Ectodermal cell (in vitro differentiated cells): Measurements from ENCODE around the gene INPP5F.

Source experiments
- H3K27ac ChIP-seq: 2 replicates; pipeline ENCODE4 v1.7.0; 2013; ENCODE audit warnings: mild to moderate bottlenecking, low read depth, low read length; ENCODE audit not compliant: insufficient read depth, poor library complexity, severe bottlenecking
- H3K27me3 ChIP-seq: 2 replicates; pipeline ENCODE4 v1.7.0; 2013; ENCODE audit warnings: mild to moderate bottlenecking, low read length; ENCODE audit not compliant: insufficient read depth, control insufficient read depth, poor library complexity, severe bottlenecking
- H3K36me3 ChIP-seq: one replicate; pipeline ENCODE4 v1.7.0; 2013; ENCODE audit warnings: low read length; ENCODE audit not compliant: control insufficient read depth, insufficient read depth
- H3K4me1 ChIP-seq: one replicate; pipeline ENCODE4 v1.7.0; 2013; ENCODE audit warnings: low read length; ENCODE audit not compliant: control insufficient read depth, insufficient read depth
- H3K4me3 ChIP-seq: 2 replicates; pipeline ENCODE4 v1.7.0; 2013; ENCODE audit warnings: low read depth, low read length, control low read depth; ENCODE audit not compliant: insufficient read depth
- H3K9me3 ChIP-seq: 2 replicates; pipeline ENCODE4 v1.7.0; 2013; ENCODE audit warnings: mild to moderate bottlenecking, low read length, moderate library complexity; ENCODE audit not compliant: control insufficient read depth
- WGBS, 2 experiments: methylation state at CpG; one replicate each; pipeline ENCODE4 v1.1.7; 2013; ENCODE audit warnings: missing lambda C conversion rate in 2 of 2; 5-methylcytosine and 5-hydroxymethylcytosine counted together

The INPP5F gene

DNA sequence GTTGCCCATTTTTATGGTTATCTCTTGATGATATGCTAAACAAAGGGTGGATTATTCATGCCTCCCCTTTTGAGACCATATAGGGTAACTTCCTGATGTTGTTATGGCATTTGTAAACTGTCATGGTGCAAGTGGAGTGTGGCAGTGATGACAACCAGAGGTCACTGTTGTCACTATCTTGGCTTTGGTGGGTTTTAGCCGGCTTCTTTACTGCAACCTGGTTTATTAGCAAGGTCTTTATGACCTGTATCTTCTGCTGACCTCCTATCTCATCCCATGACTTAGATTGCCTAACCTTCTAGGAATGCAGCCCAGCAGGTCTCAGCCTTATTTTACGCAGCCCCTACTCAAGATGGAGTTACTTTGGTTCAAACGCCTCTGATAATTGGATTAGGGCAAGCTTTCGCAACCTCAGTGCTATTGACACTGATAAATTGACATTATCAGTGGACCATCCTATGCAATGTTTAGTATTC, 37.8 kb upstream of the INPP5F start:
- WGBS, 2 experiments = 41 to 46% methylated on average over 4 of the region's 4 CpGs
- Histone ChIP-seq H3K9me3 (no peaks in the 10 kb centered on the region), H3K4me1 (peaks cover 20% of the 10 kb centered on the region), H3K27ac (no peak overlapping the region), H3K4me3 (no peak overlapping the region), H3K27me3 (no peaks in the 10 kb centered on the region), H3K36me3 (no peaks in the 10 kb centered on the region)

DNA sequence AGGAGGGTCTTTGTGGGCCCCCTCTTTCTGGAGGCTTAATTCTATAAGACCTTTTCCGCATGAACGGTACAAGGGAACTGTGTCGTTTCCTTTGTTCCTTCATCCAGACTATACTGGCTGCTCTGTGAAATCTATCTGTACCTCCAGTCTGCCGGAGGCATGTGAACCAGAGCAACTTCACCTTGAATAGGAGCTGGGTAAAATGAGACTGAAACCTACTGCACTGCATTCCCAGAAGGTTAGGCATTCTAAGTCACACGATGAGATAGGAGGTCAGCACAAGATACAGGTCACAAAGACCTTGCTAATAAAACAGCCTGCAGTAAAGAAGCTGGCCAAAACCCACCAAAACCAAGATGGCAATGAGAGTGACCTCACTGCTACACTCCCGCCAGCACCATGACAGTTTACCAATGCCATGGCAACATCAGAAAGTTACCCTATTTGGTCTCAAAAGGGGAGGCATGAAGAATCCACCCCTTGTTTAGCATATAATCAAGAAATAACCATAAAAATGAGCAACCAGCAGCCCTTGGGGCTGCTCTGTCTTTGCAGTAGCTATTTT, 36.8 kb upstream of the INPP5F start:
- H3K36me3 ChIP-seq = no peaks in the 10 kb centered on the region
- H3K27me3 ChIP-seq = no peaks in the 10 kb centered on the region
- H3K4me3 ChIP-seq = no peak overlapping the region
- no peak overlapping the region for H3K27ac ChIP-seq
- peaks cover 20% of the 10 kb centered on the region for H3K4me1 ChIP-seq
- H3K9me3 ChIP-seq = no peaks in the 10 kb centered on the region
- WGBS, 2 experiments = 82 to 84% methylated on average over 6 of the region's 6 CpGs

DNA sequence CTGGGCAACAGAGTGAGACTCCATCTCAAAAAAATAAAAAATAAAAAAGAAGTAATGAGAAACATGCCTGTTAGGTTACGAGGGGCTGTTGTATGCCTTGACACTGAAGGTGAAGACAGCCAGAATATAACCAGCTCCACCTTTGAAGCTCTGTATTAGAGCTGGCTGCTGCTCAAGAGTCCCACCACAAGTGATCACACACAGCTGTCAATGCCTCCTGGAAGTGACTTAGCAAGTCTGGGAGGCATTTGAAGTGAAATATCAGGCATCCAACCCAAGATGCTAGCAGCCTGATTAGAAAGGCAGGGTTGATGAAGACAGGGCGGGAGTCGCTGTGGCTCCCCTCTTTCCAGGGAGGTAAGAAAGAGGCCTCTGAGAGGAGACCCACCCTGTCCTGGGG, 34.1 kb upstream of the INPP5F start:
- no peak overlapping the region for H3K27ac ChIP-seq
- 95% methylated on average over 3 of the region's 3 CpGs for WGBS, 2 experiments
- no peaks in the 10 kb centered on the region for H3K36me3 ChIP-seq
- peaks cover 20% of the 10 kb centered on the region for H3K4me1 ChIP-seq
- no peak overlapping the region for H3K4me3 ChIP-seq
- no peaks in the 10 kb centered on the region for H3K27me3 ChIP-seq
- no peaks in the 10 kb centered on the region for H3K9me3 ChIP-seq

DNA sequence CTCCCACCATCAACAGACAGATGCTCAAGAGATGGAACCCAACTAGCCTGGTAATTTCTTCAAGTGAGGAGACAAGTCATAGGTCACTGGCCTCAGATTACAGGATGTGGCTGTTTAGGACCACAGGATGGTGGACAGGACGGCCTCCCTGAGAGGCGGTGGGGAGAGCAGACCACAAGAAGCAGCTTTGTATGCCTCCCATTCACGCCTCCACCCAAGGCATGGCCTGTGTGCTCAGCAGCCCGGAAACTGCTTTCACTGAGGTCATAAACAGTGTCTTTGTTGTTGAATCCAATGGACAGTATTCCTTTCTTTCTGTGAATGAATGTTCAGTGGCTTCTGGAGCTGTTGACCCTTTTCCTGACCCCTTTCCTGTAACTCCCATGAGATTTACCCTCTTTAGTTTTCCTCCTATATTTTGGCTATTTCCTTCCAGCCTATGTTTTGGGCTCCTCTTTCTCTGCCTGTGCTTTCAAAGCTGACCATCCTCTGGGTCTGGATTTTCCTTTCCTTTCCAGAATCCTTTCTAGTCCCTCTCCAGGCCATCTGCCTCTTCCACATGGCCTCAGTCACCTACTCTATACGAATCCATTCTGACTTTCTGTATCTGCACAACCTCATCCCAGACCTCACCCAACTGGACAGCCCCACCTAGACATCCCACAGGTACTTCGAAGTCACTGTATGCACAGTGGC, 32.4 kb upstream of the INPP5F start:
- no peaks in the 10 kb centered on the region for H3K9me3 ChIP-seq
- 89 to 92% methylated on average over 6 of the region's 6 CpGs for WGBS, 2 experiments
- H3K27me3 ChIP-seq = no peaks in the 10 kb centered on the region
- no peaks in the 10 kb centered on the region for H3K36me3 ChIP-seq
- H3K4me1 ChIP-seq = peaks cover 7% of the 10 kb centered on the region
- H3K4me3 ChIP-seq = no peak overlapping the region
- no peak overlapping the region for H3K27ac ChIP-seq

DNA sequence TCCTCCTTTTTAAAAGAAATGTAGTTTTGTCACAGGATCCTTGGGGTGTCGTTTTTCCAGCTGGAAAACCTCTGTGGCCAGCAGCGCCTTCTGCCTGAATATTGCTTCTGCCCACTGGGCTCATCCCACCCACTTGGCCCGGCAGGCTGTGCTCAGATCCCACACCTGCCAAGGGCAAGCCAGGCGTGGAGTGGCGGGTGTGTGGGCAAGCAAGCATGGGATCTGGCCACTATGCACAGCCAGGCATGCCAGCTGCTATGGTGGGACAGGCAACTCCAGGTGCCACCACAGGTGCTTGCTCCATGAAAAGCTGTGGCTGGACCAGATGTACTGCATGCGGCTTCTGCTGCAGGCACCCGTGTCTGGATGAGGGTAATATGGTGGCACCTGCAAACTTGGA, 31.2 kb upstream of the INPP5F start:
- Histone ChIP-seq H3K36me3 (no peaks in the 10 kb centered on the region), H3K27ac (no peak overlapping the region), H3K9me3 (no peaks in the 10 kb centered on the region), H3K4me3 (no peak overlapping the region), H3K27me3 (no peaks in the 10 kb centered on the region), H3K4me1 (no peaks in the 10 kb centered on the region)
- WGBS, 2 experiments = 93 to 95% methylated on average over 7 of the region's 7 CpGs

DNA sequence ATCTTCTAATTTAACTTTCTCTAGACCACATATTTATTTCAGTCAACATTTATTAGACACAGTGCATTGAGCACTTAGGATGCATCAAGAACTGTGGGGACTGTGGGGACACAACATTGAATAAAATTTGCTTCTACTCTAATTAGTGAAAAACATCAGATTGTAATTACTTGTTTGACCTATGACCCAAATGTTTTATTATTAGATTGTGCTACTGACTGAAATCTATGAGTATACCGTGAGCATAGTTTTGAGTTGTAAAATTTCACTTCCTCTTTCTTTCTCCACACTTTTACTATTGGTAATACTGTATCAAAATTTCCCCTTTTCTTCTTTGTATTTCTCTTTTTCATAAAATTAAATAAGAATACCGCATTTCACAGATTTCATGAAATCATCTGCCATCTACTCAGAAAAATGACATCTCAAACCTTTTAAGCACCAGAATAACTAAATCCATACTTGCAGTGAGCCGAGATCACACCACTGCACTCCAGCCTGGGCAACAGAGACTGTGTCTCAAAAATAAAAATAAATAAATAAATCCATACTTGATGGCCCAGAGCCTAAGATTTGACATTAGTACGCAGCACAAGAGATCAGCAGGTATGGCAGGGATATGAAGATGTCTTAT, 25.4 kb upstream of the INPP5F start:
- 94% methylated on average over 3 to 4 of the region's 4 CpGs for WGBS, 2 experiments
- Histone ChIP-seq H3K4me3 (no peak overlapping the region), H3K36me3 (no peaks in the 10 kb centered on the region), H3K9me3 (no peaks in the 10 kb centered on the region), H3K27me3 (no peaks in the 10 kb centered on the region), H3K4me1 (no peaks in the 10 kb centered on the region), H3K27ac (no peak overlapping the region)

DNA sequence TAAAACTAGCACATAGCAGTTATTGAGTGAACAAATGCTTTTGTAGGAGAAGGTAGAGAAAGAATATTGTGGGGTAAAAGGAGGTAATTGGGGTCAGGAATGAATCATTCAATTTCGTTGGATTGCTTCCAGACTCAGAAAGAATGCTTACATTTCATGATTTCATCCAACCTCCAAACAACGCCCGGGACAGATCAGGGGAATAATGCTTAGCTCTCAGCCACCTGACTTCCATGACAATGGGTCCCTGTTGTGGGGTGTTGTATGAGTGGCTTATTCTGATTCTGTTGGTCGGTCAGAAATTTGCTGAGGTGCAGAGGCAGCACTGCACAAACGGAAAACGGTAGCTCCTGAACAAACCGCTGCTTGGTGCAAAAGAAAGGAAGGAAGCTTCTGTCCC, 24.0 kb upstream of the INPP5F start:
- no peaks in the 10 kb centered on the region for H3K4me1 ChIP-seq
- WGBS, 2 experiments = 57 to 60% methylated on average over 6 to 7 of the region's 7 CpGs
- no peak overlapping the region for H3K27ac ChIP-seq
- no peaks in the 10 kb centered on the region for H3K9me3 ChIP-seq
- H3K27me3 ChIP-seq = no peaks in the 10 kb centered on the region
- H3K4me3 ChIP-seq = no peak overlapping the region
- no peaks in the 10 kb centered on the region for H3K36me3 ChIP-seq

DNA sequence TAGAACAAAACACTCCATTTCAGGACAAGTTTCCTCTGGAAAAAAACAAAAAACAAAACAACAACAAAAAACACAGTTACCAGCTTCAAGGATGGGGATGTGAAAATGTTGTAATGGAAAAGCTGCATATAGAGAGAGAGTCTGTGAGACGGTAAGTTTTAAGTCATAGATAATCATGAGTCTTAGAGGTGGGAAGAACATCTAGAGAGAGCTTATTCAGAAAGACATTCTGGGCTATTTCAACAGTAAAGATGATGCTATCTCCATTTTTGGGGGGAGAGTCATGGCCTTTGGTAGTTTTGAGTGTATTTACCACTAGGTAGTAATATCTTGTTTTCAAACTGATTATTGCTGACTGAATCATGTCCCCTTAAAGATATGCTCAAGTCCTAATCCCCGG, 23.3 kb upstream of the INPP5F start:
- no peaks in the 10 kb centered on the region for H3K9me3 ChIP-seq
- 94 to 98% methylated on average over 2 of the region's 2 CpGs for WGBS, 2 experiments
- no peak overlapping the region for H3K27ac ChIP-seq
- no peak overlapping the region for H3K4me3 ChIP-seq
- H3K27me3 ChIP-seq = no peaks in the 10 kb centered on the region
- H3K36me3 ChIP-seq = no peaks in the 10 kb centered on the region
- no peaks in the 10 kb centered on the region for H3K4me1 ChIP-seq

DNA sequence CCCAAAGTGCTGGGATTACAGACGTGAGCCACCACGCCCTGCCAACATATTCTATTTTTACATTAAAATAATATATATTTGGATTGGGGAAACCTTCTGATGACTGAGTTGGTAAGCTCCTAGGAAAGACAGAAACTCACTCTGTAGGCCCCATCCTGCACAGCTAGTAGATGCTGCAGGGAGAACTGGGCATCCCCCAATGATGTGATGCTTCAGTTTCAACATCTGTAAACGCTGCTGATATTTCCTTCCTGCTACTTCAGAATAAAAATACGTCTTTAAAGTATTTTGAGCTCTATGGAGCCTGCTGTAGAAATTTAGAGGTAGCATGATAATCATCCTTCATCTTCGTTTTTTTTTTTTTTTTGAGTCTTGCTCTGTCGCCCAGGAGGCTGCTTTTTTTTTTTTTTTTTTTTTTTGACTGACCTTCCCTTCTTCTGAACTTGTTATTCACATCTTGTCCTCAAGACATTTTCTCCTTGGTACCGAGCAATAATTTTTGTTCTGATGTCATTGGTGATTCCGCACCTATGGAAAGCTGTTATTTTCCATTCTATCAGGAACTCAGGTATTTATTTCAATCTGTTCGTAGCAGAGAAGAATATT, 21.8 kb upstream of the INPP5F start:
- Histone ChIP-seq H3K9me3 (no peaks in the 10 kb centered on the region), H3K27me3 (no peaks in the 10 kb centered on the region), H3K36me3 (no peaks in the 10 kb centered on the region), H3K27ac (no peak overlapping the region), H3K4me1 (no peaks in the 10 kb centered on the region), H3K4me3 (no peak overlapping the region)
- WGBS, 2 experiments = 94 to 95% methylated on average over 7 to 8 of the region's 9 CpGs

DNA sequence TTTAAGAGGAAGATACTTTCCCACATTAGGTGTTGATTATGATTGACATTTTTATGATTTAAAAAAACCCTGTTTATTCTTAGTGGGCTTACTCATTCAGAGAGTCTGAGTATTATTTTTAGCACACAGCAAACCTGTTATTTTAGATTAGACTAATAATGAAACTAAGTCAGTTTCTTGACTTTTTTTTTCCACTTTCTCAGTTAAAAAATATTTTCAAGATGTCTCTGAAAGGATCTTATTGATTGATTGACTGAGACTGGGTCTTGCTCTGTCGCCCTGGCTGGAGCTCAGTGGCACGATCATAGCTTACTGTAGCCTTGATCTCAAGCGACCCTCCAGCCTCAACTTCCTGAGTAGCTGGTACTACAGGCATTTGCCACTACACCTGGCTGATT, 20.4 kb upstream of the INPP5F start:
- WGBS, 2 experiments = 97 to 99% methylated on average over 3 of the region's 3 CpGs
- Histone ChIP-seq H3K4me3 (no peak overlapping the region), H3K36me3 (no peaks in the 10 kb centered on the region), H3K27ac (no peak overlapping the region), H3K9me3 (no peaks in the 10 kb centered on the region), H3K27me3 (no peaks in the 10 kb centered on the region), H3K4me1 (no peaks in the 10 kb centered on the region)
